Measurements from ENCODE around the gene ATP1A4. TPM values are rescaled to one million over a fixed set of nuclear protein-coding genes. Genes with fewer than 3 reads are reported as not detected.

ATP1A4 gene
- total and polyA plus RNA-seq, 10 of the 15 experiments (the other 5 are each of a cell fraction or from before 2014, with no cell fraction given) = 0.31 to 1.0 (median 0.54) TPM

DNA sequence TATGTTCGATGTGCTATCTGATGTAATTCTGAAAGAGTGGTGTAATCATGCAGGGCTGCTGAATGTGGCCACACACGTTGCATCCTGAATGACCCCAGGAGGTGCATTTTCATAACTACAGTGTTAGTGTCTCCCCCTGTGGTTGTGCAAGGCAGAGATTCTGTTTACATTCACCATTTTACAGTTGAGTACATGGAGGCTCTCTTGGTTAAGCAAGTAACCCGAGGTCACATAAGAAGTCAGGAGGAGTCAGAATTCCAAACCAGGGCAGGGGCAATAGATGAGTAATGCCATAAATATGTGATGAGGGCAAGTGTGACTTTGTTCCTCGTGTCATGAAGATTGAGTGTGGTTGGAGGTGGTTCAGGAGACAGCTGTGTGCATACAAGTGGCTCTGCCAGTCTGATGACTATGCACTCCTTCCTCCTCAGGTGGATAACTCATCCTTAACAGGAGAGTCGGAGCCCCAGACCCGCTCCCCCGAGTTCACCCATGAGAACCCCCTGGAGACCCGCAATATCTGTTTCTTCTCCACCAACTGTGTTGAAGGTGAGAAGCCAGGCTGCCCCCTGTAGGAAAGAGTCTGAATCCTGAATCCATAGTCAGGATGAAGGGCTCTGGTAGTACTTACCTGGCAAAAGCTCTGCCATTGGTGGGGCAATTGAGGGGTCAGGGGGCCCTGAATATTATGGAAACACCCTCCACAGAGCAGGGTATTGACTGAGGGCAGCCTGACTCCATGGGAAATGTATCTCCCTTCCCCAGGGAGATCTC is 26.5 kb upstream of the ATP1A4 start:
- ChIA-PET SMC1A (ENCODE audit: uncharacterized antibody, unreplicated experiment) (interaction anchor here (1.0 to 1.3 kb wide), 2 partner anchors 37 to 639 kb away, joined by 3 read pairs; no protein-coding TSS in a partner anchor), RAD21 (ENCODE audit: unreplicated experiment) (no interaction called here), POLR2A (no interaction called here), CTCF (no interaction called here)
- TF ChIP-seq NFIC (IDR thresholded peaks at IDR 0.05; ENCODE audit: low read depth, low read length) (no peak), POLR2AphosphoS2 (IDR thresholded peaks at IDR 0.05; ENCODE audit: low read depth, low read length) (no peak), SRF (IDR thresholded peaks at IDR 0.05; ENCODE audit: low read depth in 2 of 2, low read length in 2 of 2) (no peak), MXI1 (IDR thresholded peaks at IDR 0.05; ENCODE audit: low read depth, low read length) (no peak), SPI1 (IDR thresholded peaks at IDR 0.05; ENCODE audit: borderline replicate concordance, insufficient read depth, low read depth, low read length) (no peak), LARP7 (IDR thresholded peaks at IDR 0.05) (no peak), NFYA (IDR thresholded peaks at IDR 0.05; ENCODE audit: borderline replicate concordance, low read depth, low read length) (no peak), SIX5 (IDR thresholded peaks at IDR 0.05; ENCODE audit: low read depth, low read length, severe bottlenecking) (no peak), PAX8 (IDR thresholded peaks at IDR 0.05) (no peak), NR2C2 (IDR thresholded peaks at IDR 0.05; ENCODE audit: borderline replicate concordance, control insufficient read depth, insufficient read length, low read depth) (no peak)
- TF ChIP-seq, protein P1, sequence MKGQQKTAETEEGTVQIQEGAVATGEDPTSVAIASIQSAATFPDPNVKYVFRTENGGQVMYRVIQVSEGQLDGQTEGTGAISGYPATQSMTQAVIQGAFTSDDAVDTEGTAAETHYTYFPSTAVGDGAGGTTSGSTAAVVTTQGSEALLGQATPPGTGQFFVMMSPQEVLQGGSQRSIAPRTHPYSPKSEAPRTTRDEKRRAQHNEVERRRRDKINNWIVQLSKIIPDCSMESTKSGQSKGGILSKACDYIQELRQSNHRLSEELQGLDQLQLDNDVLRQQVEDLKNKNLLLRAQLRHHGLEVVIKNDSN (IDR thresholded peaks at IDR 0.05; ENCODE audit: borderline replicate concordance, extremely low read length, insufficient read depth, low read depth, low read length) = no peak
- TF ChIP-seq, protein P2, sequence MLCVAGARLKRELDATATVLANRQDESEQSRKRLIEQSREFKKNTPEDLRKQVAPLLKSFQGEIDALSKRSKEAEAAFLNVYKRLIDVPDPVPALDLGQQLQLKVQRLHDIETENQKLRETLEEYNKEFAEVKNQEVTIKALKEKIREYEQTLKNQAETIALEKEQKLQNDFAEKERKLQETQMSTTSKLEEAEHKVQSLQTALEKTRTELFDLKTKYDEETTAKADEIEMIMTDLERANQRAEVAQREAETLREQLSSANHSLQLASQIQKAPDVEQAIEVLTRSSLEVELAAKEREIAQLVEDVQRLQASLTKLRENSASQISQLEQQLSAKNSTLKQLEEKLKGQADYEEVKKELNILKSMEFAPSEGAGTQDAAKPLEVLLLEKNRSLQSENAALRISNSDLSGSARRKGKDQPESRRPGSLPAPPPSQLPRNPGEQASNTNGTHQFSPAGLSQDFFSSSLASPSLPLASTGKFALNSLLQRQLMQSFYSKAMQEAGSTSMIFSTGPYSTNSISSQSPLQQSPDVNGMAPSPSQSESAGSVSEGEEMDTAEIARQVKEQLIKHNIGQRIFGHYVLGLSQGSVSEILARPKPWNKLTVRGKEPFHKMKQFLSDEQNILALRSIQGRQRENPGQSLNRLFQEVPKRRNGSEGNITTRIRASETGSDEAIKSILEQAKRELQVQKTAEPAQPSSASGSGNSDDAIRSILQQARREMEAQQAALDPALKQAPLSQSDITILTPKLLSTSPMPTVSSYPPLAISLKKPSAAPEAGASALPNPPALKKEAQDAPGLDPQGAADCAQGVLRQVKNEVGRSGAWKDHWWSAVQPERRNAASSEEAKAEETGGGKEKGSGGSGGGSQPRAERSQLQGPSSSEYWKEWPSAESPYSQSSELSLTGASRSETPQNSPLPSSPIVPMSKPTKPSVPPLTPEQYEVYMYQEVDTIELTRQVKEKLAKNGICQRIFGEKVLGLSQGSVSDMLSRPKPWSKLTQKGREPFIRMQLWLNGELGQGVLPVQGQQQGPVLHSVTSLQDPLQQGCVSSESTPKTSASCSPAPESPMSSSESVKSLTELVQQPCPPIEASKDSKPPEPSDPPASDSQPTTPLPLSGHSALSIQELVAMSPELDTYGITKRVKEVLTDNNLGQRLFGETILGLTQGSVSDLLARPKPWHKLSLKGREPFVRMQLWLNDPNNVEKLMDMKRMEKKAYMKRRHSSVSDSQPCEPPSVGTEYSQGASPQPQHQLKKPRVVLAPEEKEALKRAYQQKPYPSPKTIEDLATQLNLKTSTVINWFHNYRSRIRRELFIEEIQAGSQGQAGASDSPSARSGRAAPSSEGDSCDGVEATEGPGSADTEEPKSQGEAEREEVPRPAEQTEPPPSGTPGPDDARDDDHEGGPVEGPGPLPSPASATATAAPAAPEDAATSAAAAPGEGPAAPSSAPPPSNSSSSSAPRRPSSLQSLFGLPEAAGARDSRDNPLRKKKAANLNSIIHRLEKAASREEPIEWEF (IDR thresholded peaks at IDR 0.05; ENCODE audit: insufficient replicate concordance, low read depth, low read length) = no peak
- TF ChIP-seq, protein P3, sequence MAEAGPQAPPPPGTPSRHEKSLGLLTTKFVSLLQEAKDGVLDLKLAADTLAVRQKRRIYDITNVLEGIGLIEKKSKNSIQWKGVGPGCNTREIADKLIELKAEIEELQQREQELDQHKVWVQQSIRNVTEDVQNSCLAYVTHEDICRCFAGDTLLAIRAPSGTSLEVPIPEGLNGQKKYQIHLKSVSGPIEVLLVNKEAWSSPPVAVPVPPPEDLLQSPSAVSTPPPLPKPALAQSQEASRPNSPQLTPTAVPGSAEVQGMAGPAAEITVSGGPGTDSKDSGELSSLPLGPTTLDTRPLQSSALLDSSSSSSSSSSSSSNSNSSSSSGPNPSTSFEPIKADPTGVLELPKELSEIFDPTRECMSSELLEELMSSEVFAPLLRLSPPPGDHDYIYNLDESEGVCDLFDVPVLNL (IDR thresholded peaks at IDR 0.05; ENCODE audit: low read depth, low read length) = no peak
- ATAC-seq = no peak
- no peak for DNase-seq (ENCODE audit: low read depth, low spot score)
- H3K79me2 ChIP-seq (ENCODE audit: control insufficient read depth, insufficient read depth, low read length) = no peaks in the 10 kb centered on the region
- FAIRE-seq = no peak
- intact Hi-C loops (cut with micrococcal nuclease; ENCODE audit: unreplicated experiment) (no loop called here), in situ Hi-C loops (cut with MboI) (no loop called here)
- H3K4me3 ChIP-seq = no peak overlapping the region
- no peaks in the 10 kb centered on the region for H4K20me1 ChIP-seq (ENCODE audit: control insufficient read depth, insufficient read depth)
- no peaks in the 10 kb centered on the region for H3K9me3 ChIP-seq (replicated peaks; ENCODE audit: control insufficient read depth, insufficient read depth, low read length)
- H3K27me3 ChIP-seq (replicated peaks in 1 of 2; ENCODE audit: control insufficient read depth in 2 of 2, insufficient read depth in 2 of 2, low read length in 1 of 2) = no peaks in the 10 kb centered on the region; a peak in 1 of 4 replicates
- H3K36me3 ChIP-seq (ENCODE audit: control insufficient read depth in 2 of 2, insufficient read depth in 2 of 2, low read length in 1 of 2) = no peaks in the 10 kb centered on the region
- H3K4me1 ChIP-seq (ENCODE audit: control insufficient read depth, insufficient read depth, low read length) = no peaks in the 10 kb centered on the region
- no peak overlapping the region for H2AFZ ChIP-seq (ENCODE audit: control insufficient read depth, low read depth, low read length)
- no peak overlapping the region for H3K9ac ChIP-seq (ENCODE audit: control insufficient read depth, insufficient read depth, low read length)
- H3K4me2 ChIP-seq (ENCODE audit: control insufficient read depth, insufficient read depth) = no peak overlapping the region
- 21% methylated on average over 8 of the region's 8 CpGs for WGBS (ENCODE audit: insufficient coverage, insufficient replicate concordance, low lambda C conversion rate, missing lambda C conversion rate)
- H3K27ac ChIP-seq (ENCODE audit: control insufficient read depth, insufficient read depth) = no peak overlapping the region
- BruUV-seq (replicated peaks) = no TSS peak
